GM21619 (cell line): ENCODE data around the gene NAGLU.
A peak's percentile ranks its signal among the peaks of the same experiment; 100 is the strongest.

Experiments used
- ATAC-seq: cut with Tn5 transposase; IDR thresholded peaks from one replicate; pipeline ENCODE4 v1.9.1; 2021; ENCODE audit not compliant: unreplicated experiment

Gene NAGLU

DNA sequence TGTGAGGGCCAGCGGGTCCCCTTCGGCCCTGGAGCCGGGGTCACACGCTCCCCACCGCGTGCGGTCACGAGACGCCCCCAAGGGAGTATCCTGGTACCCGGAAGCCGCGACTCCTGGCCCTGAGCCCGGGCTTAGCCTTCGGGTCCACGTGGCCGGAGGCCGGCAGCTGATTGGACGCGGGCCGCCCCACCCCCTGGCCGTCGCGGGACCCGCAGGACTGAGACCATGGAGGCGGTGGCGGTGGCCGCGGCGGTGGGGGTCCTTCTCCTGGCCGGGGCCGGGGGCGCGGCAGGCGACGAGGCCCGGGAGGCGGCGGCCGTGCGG, at the start of gene NAGLU:
NAGLU (plus strand) TSS at position 194 of the 324 bp plus-strand sequence; CDS start at position 226, 32 bp downstream.
- ATAC-seq: peak; percentile 78

DNA sequence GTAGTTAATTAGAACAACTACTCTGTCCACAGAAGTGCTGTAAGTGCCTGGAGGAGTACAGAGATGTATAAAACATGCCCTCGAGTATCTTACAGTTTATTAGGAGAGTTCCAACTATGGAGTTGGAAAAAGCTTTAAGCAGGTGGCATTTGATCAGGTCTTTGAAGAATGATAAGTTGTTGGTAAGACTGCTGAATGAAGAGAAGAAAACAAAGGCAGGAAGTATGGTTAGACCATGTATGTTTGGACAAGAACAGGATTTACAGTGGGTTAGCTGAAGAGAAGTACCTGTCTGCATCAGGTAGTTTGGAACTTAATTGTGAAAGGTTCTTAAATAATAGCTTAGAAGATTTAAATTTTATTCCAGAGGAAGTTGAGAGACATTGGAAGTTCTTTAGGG, 48.0 kb upstream of the NAGLU start:
- ATAC-seq: no peak

DNA sequence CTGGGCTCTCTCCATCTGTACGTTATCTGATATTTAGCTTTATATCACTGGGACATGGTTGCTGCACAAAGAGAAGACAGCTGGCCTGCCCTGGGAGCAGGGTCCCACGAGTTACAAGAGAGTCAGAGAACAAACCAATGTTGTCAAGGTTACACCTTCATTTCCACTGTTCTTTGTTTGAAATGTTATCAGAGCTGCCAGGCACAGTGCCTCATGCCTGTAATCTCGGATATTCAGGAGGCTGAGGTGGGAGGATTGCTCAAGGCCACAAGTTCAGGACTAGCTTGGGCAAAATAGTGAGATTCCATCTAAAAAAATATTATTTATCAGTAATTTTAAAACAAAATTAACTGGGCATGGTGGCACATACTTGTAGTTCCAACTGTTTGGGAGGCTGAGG, 42.7 kb upstream of the NAGLU start:
- ATAC-seq: no peak

DNA sequence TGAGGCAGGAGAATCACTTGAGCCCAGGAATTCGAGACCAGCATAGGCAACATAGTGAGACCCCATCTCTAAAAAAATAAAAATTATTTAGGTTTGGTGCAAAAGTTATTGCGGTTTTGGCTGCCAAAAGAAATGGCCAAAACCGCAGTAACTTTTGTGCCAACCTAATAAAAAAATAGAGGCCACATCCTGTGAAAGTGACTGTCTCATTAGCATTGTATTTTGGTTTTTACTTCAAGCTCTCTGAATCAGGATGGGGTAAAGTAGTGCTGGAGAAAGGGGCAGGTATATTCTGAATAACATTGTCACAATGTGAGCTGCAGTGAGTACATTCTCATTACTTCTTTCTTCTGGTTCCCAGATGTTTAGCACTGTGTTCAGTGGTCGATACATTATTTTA, 41.4 kb upstream of the NAGLU start:
- ATAC-seq: no peak

DNA sequence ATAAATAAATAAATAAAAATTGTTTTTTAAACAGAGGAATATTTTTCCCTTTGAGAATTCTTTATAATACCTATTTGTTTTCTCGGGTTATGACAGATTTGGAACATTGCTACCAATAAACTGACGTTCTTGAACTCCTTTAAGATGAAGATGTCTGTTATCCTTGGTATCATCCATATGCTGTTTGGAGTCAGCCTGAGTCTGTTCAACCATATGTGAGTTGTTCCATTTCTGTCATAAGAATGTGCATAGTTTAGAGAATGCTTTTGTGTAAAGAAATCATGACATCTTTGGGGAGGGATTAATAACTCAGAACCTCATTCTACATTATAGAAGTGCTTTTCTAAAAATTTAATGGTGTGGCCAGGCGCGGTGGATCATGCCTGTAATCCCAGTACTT, 37.2 kb upstream of the NAGLU start:
- no peak for ATAC-seq

DNA sequence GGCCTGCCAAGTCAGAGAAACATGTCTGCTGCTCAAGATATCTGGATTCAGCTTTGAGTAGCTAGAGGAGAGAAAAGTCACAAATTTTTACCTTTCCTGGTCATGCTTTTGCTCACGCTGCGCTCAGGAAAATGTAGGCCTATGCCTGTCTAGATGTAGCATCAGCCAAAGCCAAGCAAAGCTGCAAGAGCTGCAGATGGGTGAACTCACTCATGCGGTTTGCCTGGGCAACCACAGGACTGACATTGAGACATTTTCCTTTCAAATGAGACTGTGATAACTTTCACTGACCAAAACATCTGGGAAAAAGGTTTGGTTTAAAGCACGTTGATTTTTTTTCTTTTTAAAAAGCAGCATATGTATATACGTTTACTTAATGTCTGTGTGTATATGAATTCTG, 34.0 kb upstream of the NAGLU start:
- no peak for ATAC-seq

DNA sequence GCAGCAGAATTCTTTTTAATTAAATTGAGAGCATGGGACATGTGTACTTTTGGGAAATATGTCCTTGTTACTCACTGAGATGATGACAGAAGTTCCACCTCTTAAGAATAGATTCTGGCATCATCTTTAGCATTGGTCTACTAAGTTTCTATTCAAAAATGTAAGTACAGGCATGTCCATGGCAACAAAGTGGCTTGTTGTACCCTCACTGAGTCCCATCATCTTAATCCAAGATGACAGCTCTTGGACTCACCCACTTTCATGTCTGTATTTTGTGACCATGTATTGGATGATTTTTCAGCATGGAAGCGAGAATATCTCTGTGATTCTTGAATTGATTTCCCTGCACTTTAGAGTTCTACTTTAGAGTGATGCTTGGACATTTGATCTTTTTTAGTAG, 33.1 kb upstream of the NAGLU start:
- ATAC-seq: no peak

DNA sequence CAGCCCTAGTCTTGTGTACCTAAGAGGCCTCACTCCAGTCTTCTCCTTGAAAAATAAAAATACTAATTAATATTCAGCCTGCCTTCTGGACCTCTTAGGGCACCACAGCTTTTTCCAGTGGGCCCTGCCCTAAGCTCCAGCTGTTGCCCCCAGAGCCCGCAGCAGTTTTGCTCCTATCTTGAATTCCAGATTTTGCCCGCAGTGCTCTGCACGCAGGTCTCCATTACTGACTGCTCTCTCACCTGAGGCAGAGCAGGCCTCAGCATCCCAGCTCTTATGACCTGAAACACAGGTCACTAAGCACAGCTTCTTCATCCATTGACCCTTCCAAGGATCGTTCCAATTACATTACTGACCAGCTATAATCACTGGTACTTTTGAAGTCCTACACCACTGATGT, 28.4 kb upstream of the NAGLU start:
- ATAC-seq: no peak

DNA sequence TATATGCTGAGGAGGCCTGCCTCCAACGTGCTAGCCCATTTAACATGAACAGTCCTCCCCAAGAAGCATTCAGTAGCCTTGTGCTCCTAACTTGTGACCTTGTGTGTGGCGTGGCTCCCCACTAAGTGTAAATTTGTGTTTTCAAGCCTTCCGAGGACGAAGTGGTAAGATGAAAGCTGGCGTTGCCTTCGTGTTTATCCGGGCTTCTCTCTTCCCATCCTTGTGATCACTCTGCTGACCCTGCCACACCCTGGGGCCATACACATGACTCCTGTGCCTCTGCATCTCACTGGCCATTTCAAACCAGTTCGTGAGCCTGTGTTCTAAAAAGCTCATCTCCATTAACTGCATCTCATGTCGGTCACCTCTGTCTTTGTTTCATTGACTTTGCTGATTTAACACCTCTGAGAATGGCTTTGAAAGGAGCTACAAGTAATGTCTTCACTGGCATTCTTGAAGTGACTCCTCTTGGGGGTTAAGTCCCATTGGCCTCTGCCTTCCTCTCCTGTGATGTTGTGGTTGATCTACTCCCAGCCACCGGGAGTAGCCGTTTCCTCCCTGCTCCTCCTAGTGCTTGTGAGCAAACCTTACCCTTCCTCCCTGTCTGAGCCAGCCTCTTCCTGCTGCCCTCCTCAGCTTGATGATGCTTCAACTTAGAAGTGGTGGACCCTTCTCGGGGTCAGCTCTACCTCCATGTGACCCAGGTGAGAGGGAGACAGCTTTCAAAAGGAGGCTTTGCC, 27.4 kb upstream of the NAGLU start:
- ATAC-seq: no peak

DNA sequence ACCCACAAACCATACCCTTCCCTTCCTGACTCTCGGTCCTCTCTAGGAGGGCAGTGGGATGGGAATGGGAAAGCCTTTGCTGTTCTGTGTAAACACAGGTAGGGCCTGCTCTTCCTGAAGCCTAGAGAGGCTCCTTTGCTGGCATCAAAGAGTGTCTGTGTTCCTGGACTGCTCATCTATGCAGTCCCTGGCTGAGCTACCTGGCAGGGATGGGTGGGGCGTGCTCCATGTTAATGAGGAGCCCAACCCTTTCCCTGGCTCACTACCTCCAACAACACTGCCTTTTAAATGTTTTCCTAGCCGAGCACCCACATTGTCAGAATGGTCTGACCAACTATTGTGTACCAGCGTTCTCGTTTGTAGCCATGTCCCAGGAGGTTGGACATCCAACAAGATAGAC, 26.6 kb upstream of the NAGLU start:
- ATAC-seq: no peak

DNA sequence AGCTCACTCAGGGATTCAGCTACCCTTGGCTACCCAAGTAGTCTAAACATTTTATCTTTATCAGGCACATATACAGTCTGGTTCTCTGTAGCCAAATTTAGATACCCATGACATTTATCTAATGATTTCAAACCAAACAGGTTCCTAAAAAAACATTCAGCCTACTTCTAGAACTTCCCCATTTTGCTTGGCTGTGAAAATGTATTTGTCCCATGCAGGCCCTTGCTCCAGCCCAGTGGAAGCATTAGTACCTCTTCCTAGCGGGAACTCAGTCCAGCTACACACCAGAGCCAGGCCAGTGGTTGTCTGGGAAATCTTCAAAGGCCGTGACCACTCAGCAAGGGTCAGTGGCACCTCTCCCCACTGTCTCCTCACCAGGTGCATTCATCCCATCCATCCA, 26.2 kb upstream of the NAGLU start:
- ATAC-seq: no peak

DNA sequence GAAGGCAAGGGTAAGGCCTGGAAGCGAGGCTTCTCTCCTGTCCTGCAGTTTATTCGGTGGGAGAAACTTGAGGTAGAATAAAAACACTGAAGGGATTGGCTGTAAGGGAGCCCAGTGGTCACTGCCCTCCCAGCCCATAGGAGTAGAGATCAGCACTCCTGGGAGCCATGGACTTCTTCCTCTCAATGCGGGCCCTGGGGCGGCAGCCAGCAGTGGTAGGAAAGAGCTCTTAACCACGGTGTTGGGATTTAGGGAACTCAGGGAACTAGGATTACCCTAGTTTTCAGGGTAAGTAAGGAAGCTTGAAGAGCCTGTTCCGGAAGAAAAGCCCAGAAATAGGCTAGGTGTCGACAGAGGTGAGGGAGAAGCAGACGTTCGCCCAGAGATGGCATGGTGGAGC, 23.8 kb upstream of the NAGLU start:
- ATAC-seq: no peak

DNA sequence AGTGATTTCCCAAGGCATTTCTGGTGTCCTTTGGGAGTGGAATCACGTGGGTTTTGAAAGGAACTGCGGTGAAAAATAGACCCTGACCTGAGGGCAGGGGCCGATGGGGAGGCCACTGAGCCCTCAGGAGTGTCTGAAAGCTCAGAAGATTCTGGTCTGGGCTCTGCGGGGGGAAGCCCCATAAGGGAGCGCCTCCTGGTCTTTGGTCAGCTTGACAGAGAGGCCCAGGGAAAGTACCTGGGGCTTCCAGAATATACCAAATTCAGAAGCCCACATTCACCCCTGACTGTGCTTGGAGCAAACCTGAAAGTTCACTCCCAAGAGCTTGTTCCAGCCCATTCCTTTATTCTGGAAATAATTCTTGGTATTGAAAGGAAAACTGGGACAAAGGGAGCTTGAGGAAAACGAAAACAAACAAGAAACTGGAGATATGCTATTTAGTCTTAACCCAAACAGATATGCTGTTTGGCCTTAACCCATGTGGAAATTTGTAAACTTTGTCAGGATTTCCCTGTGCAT, 23.2 kb upstream of the NAGLU start:
- ATAC-seq: no peak

DNA sequence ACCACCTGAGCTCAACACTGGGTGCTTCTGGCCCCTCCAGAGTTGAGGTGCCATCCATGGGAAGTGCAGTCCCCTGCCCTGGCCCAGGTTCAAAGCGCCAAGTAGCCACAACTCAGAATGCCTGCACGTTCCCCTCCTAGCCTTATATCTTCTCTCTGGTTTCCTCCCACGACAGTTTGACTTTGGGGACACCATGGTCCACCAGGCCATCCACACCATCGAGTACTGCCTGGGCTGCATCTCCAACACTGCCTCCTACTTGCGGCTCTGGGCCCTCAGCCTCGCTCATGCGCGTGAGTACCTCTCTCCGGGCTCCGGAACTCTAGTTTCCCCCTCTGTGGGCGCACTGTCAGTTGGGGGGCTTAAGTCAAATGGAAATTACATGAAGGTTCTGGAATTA, 22.4 kb upstream of the NAGLU start:
- no peak for ATAC-seq

DNA sequence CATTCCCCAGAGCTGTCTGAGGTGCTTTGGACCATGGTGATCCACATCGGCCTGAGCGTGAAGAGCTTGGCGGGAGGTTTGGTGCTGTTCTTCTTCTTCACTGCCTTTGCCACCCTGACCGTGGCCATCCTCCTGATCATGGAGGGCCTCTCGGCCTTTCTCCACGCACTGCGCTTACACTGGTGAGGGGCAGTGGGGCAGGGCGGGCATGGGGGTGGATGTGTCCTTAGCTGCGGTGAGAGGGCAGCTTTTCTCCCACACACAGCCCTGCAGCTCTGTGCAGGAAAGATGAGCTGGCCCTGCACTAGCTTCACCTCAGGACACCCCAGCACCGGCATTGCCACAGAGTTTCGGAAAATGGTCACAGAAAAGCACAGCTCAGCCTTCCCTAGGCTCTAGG, 21.8 kb upstream of the NAGLU start:
- ATAC-seq: no peak

DNA sequence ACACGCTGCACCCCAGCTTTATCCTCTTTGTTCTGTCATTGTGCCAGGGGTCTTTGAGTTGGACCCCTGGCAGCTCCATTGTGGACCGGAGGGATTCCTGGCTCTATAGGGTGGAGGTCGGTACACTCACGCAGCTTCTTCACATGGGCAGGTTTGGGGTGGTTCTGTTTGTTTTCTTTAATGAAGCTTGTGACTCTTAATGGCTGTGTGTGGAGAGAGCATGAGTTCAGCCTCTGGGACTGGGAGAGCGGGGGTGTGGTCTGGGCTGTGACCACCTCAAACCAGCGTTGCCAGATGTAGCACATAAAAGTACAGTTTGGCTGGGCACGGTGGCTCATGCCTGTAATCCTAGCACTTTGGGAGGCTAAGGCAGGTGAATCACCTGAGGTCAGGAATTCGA, 21.2 kb upstream of the NAGLU start:
- ATAC-seq: no peak

DNA sequence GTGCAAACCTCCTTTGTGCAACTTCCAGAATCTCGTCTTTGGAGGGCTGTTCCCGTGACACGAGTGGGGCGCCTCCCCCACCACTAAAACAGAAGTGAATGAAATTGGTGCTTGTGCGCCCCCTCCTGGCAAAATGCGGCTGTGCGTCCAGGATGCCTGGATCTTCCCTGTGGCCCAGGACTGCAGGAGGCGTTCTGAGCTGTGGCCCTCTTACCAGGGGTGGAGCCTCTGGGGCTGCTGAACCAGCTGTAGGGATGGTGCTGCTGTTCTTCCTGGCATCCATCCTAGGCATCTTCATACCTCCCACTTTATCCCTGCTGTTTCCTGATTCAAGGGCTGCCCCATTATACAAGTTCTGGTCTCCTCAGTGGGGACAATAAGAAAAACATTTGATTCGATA, 18.5 kb upstream of the NAGLU start:
- ATAC-seq: no peak

DNA sequence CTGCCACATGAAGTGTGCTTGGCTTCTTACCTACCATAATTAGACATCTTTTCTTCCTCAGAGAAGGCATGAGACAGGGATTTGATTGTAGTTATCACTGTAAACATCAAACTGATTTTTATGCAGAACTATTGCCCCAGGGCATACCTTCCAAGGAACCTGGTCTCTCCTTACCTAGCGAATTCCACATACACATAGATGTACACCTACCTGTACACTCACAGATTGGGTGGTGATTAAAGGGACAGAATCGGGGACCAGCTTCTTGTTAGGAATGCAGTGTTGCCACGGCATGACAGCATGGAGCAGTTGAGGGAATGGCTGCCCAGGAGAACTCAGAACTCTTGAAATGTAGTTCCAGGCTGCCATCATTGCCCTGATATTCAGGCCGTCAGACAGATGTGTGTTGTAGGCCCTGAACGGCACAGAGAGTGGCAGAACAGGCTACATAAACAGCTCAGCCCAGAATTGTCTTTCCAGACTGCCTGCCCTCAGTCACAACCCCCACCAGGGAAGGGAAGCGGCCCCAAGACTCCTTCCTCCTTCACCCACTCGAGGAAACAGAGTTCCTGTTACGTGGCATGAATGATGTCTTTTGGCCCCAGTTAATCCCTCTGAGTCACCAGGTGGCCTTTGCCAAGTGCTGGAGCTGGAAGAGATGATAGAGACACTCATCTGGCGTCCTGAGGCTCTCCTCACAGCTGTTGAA, 17.8 kb upstream of the NAGLU start:
- ATAC-seq: no peak

DNA sequence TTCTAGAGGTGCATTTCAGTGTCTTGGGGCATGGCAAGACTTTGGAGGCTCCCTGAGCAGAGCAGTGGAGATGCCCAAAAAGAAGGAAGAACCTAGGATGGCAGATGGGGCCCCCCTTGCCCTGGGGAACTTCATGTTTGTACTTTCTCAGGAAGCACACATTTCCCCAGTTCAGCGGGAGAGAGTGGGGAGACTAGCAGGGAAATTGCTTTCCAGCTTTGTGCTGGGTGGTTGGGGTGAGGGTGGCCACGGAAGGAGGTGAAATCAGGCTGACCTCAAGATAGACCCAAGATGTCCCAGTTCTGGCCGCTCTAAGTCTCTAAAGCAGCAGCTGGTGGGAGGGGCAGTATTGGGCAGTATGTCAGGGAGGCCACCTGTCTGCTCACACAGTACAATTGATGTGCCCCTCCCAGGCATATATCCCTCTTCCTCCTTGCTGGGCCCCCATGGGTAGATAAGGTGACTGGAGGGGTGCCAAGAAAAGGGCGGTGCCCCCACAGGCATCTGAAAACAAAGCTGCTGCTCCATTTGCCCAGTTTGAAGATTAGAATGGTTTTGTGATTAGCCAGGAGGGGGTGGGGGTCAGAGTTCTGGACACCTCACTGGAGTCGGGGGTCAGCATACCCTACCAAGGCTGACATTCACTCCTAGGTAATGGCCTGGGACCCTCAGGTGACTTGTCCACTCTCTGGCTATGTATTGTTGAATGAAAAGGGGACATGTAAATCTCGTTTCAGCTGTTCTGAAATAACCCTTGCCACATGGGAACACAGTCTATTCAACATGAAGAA, 17.1 kb upstream of the NAGLU start:
- ATAC-seq: no peak

DNA sequence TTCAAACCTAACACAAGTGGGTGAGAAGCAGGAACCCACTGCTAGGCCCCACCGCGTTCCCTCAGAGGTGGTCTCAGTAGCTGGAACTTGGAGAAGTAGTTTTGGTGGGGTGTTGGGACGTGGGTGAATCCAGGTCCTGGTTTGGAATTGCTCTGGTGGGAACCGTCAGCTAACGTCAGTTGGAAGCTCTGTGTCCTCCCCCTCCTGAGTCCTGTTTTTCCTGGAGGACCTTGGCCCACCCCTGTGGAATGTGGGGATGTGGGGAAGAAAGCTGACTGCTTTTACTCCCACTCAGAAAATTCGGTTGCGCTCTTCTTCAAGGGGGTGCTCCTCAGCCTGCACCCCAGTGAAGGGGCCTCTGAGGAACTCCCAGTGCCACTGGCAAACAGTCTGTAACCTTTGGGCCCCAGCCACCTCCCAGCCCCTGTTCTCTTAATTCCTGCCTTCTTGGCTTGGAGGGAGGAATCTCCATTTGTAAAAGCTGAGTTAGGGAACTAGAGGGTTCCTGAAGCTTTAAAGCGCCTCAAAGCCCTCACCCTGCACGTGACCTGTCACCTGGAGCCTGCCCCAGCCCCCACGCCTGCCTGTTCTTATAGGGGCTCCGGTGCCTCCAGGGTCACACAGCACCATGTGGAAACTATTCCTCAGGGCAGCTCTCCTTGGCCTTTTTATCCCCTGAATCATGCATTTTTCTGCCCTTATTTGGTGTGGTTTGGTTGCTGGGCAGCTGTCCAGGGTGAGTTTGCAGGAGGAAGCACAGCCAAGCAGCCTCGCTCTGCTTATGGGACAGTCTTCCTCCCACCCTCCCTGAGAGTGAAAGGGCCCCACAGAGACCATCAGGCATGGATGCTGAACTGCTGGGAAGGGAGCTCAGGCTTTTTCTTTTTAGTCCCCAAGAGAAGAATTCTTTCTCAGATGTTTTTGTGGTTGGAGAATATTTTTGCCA, 16.2 kb upstream of the NAGLU start:
- ATAC-seq: no peak

DNA sequence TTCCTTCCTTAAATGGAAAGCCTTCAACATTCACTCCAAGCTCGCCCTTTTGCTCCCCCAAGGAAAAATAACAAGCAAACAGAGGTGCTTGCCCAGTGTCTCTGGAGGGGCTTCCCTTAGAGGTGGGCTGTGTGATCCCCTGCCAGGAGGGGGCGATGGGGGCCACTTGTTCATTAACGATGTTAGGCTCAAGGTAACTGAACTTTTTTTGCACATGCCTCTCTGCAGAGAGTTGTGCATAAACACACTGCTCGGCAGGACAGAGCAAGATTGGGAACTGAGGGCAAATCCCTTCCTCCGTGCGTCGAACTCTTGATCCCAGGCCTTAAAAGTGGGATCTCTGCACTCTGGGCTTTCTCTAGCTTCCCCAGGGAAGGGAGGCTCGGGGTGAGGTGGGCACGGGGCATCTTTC, 15.5 kb upstream of the NAGLU start:
- no peak for ATAC-seq
